GM21723 (cell line): ENCODE measurements around the gene CLIC5.

Source experiments
- ATAC-seq: cut with Tn5 transposase; IDR thresholded peaks from one replicate; pipeline ENCODE4 v1.9.1; 2021; ENCODE audit warnings: mild to moderate bottlenecking, moderate library complexity; ENCODE audit not compliant: unreplicated experiment

CLIC5 gene

DNA sequence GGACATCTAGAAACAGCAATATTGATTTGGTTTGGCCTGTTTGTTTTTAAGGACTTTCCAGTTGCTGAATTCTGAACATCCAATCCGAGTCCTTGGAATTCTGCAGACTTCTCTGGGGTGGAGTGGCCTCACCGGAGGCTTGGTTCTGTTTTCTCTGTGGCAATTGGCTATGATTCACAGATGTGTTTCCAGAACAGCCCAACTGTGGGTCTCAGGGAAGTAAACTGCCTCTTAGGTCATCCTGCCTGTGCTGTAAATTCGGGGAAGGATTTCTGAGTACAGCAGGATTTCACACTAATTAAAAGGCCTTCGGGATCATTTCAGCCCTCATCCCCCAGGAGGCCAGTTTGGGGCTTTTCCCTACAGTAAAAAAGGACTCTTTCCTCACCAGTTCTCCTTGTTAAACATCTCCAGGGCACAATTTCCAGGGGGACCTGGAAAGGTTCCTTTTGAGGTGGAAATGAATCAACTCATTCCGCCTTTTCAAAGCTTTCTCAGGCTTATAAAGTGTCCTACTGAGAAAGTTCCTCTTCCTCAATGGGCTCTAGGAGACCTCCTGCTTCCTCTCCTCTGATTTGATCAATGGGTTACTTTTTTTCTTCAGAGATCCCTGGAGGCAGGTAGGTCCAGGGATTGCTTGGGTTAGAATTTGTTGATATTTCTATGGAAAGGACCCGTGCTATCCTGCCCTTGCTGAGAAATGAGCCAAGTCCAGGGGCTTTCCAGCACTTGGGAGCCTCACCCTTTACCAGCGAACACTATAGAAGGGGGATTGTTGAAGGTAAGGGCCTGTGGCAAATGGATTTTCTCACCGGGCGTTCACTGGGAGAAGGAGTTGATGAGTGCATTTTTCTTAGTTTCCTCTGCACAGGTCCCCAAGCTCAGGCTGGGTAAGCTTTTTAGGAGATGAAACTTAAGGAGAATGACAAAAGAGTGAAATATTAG lies 114.6 kb downstream of the CLIC5 start:
- ATAC-seq: no peak

DNA sequence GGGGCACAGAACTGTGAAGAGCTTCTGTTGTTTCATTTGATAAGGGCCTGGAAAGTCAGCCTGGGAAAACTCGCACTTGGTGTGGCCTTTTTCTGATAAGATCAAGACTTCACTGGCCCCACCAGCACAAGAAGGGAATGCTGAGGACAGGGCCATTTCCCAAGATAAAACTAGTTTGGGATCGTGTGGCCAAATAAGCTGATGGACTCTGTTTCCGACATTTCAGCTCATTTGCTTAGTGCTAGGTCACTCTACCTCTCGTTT lies 116.0 kb downstream of the CLIC5 start:
- no peak for ATAC-seq

GRCh38 chr6:45898941-45899682 lies 116.5 kb downstream of the CLIC5 start:
- ATAC-seq: no peak

GRCh38 chr6:45896783-45897441 lies 118.7 kb downstream of the CLIC5 start:
- ATAC-seq: no peak

- ATAC-seq: no peak
Measured at GRCh38 chr6:45895569-45895968, 120.1 kb downstream of the CLIC5 start.

GRCh38 chr6:45892696-45893245 lies 122.9 kb downstream of the CLIC5 start:
- no peak for ATAC-seq

DNA sequence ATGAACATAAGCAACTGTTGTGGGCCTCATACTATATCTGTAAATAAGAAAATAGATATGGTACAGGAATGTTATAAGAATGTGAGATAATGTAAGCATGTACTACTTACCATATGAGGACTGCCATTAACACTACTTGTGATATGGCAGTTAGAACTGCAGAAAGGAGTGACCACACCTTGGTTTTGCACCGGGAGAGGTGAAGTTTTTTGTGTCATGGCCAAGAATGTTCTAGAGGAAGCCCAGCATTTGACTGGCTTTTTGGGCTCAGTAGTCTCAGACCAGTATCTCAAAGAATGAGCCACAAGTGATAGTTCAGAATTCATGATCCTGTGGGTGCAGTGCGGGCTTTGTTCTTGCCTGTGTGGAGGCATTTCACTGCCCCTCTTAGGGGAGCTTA lies 123.5 kb downstream of the CLIC5 start:
- no peak for ATAC-seq

DNA sequence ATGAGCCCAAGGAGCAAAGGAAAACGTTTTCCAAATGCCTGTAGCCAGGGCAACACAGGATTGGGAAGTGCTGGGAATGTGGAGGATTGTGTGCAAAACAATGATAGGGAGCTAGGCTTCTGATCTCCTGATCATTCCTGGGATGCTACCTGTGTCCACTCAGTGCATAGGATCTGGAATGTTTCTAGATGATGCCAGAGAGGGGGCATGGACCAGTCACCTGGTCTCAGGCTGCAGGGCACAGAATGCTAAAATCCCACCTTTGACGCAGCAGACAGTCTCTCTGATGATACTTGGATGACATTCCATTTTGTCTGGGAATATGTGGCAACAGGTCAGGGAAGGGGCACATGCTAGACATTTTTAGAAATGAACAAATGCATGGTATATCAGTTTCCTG lies 128.9 kb downstream of the CLIC5 start:
- no peak for ATAC-seq

GRCh38 chr6:45884336-45884735 lies 131.3 kb downstream of the CLIC5 start:
- ATAC-seq: no peak

- ATAC-seq: no peak
Measured at GRCh38 chr6:45882671-45883070, 133.0 kb downstream of the CLIC5 start.

DNA sequence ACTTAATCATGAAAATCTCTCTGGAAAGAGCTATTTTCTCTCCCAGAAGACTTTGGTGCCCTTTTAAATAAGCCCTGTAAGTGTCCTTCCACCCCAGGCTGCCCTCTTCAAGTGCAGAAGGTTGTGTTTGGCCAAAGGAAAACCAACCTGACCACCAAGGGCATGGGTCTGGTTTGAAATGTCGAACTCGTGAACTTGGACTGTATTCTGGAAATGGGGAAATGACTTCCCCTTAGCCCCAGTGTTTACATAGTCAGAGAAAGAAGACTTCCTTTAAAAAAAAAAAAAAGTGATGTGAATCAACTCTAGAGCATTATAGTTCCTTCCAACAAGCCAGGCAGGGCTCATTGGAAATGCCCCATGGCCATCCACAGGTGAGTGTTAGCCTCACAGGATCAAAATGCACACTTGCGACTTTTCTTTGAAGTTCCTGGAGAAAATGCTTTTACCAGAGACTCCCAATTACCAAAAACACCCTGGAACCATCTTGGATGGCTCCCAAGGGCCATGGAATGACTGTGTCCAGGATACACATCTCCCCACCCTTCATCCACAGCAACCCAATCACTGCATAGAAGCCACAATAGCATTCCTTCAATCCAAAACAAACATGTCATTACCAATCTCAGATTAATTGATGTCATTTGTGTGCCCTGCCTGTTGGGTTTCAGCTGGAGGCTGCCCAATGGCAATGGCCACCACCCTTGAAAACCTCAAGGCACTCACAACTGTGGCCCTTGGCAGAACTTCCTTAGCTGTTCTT lies 133.8 kb downstream of the CLIC5 start:
- no peak for ATAC-seq

DNA sequence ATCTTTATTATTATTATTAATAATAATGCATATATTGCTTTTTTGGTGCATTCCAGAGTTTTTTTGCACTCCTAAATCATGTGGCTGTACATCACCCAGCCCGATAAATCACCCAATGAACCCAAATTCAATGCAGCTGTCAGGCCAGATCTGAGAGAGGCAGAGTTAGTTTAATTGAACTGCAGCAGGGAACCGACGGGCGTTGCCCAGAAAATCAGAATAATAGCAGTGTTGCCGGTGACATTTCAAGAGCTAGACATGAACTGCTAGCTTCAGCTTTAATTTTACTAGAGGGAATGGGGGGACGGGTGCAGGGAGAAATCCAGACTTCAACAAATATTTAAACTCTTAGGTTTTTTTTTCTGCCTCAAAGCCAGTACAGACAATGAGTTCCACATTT lies 135.0 kb downstream of the CLIC5 start:
- no peak for ATAC-seq

GRCh38 chr6:45880159-45880558 lies 135.5 kb downstream of the CLIC5 start:
- ATAC-seq: no peak

- no peak for ATAC-seq
Measured at GRCh38 chr6:45877970-45878590, 137.6 kb downstream of the CLIC5 start.

DNA sequence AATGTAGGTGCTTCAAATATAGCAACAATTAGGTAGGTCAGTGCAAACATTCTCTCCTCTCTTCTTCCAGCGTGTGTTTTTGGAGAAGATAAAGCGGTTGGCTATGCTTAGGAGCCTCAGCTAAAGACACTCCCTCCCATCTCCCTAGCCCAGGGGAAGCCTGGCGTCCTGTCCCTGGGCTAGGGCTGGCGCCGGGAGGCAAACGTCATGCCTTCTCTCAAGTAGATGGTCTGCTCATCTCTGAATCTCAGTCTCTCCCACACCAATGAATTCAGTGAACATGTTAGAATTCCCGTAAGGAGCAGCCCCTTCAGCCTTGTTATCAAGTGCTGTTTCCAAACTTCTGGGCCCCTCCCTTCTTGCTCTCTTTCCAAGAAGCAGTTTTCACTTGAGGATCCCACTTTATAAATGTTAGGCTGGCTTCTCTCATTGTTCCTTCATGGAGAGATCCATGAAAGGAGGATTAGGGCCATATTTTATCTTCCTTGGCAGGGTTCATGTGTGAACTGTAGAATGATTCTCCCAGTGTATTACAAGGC lies 142.8 kb downstream of the CLIC5 start:
- ATAC-seq: no peak

DNA sequence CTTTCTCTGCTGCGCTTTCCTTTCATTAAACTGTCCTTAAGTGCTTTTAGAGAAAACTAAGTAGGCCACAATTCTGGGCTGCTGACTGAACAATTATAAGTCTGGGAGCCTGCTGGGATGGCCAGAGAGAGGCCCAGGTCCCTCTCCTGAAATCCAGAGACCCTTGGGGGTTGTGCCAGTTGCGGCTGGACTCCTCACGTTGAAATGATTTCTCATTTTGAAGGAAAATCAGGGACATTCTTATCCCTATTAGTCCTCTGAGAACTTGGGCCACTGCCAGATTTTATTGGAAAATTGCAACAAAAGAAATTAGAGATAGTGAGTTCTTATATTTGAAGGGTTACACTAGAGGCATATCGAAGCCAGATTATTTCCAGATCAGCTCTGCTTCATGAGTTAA lies 145.1 kb downstream of the CLIC5 start:
- ATAC-seq: no peak

DNA sequence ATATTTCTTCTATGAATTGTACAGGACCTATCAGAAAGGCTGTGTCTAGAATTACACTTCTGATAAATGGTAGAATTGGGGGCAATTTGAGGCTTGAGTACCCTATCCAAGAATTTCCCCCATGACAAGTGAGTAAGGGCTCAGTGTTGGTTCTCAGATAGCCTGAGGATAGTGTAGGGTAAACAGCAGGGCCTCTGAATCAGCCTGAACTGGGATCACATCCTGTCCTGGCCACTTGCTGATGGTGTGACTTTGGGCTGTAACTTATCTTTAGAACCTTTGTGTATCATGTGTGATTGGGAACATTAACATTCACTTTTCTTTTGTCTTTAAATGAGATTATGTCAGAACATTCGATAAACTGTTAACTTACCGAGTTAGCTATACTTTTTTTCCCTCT lies 151.0 kb downstream of the CLIC5 start:
- ATAC-seq: no peak

GRCh38 chr6:45858691-45859090 lies 157.0 kb downstream of the CLIC5 start:
- ATAC-seq: no peak

DNA sequence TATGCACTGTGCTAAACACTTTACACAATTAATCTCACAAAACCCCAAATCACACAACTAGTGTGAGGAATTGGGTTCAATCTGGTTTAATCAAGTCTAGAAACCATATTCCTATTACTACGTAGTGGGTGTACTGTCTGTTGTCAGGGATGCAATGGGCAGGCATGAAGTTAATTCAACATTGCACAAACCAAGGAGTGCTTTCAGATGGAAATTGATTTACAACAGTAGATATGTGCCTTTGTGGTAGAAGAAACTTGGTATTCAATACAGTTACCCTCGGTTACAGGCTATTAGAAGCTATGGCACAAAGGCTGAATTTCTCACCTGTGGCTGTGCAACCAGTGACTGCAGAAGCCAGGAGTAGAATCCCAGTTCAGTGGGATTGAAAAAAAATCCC lies 157.8 kb downstream of the CLIC5 start:
- ATAC-seq: no peak
